Measurements from ENCODE around the gene VRK1. TPM values are rescaled to one million over a fixed set of nuclear protein-coding genes. Genes with fewer than 3 reads are reported as not detected.

VRK1 gene
- total and polyA plus RNA-seq, 5 donors from 2014 or later = 30.1 to 53.1 (median 42.1) TPM

GRCh38 chr14:96792003-96792402 is 5.2 kb upstream of the VRK1 start:
- no peaks in the 10 kb centered on the region for H3K9me3 Mint-ChIP-seq
- H3K27ac ChIP-seq (ENCODE audit: insufficient read depth, low read length, poor library complexity, severe bottlenecking) = no peak overlapping the region
- H3K27ac Mint-ChIP-seq = no peak overlapping the region
- H3K27me3 Mint-ChIP-seq = peaks cover 10% of the 10 kb centered on the region
- no peaks in the 10 kb centered on the region for H3K36me3 Mint-ChIP-seq
- no peak overlapping the region for H3K4me3 ChIP-seq (ENCODE audit: low read depth, low read length)
- H3K4me1 Mint-ChIP-seq = peaks cover 3 to 4% (median 3%) of the 10 kb centered on the region in 4 donors
- ATAC-seq (ENCODE audit: low read depth in 2 of 2) (no peak), DNase-seq (no peak)
- no peaks in the 10 kb centered on the region for H3K36me3 ChIP-seq (ENCODE audit: control insufficient read depth, insufficient read depth, low read length)
- H3K27me3 ChIP-seq (ENCODE audit: control insufficient read depth, insufficient read depth, low read length) = peaks cover 3% of the 10 kb centered on the region
- H3K9me3 ChIP-seq (ENCODE audit: control insufficient read depth in 2 of 2, low read length in 2 of 2) = no peaks in the 10 kb centered on the region
- H3K4me1 ChIP-seq (ENCODE audit: control insufficient read depth, insufficient read depth, low read length, poor library complexity, severe bottlenecking) = peaks cover 3% of the 10 kb centered on the region
- H3K4me3 Mint-ChIP-seq = no peak overlapping the region

- DNase-seq (no peak), ATAC-seq (ENCODE audit: low read depth in 2 of 2) (no peak)
- no peak overlapping the region for H3K4me3 Mint-ChIP-seq
- no peak overlapping the region for H3K4me3 ChIP-seq (ENCODE audit: low read depth, low read length)
- peaks cover 5% of the 10 kb centered on the region for H3K4me1 ChIP-seq (ENCODE audit: control insufficient read depth, insufficient read depth, low read length, poor library complexity, severe bottlenecking)
- H3K27ac Mint-ChIP-seq = no peak overlapping the region
- no peaks in the 10 kb centered on the region for H3K9me3 ChIP-seq (ENCODE audit: control insufficient read depth in 2 of 2, low read length in 2 of 2)
- H3K9me3 Mint-ChIP-seq = no peaks in the 10 kb centered on the region
- H3K36me3 Mint-ChIP-seq = no peaks in the 10 kb centered on the region
- H3K36me3 ChIP-seq (ENCODE audit: control insufficient read depth, insufficient read depth, low read length) = no peaks in the 10 kb centered on the region
- H3K27me3 ChIP-seq (ENCODE audit: control insufficient read depth, insufficient read depth, low read length) = peaks cover 3% of the 10 kb centered on the region
- H3K4me1 Mint-ChIP-seq = peaks cover 3 to 6% (median 4%) of the 10 kb centered on the region in 4 donors
- no peak overlapping the region for H3K27ac ChIP-seq (ENCODE audit: insufficient read depth, low read length, poor library complexity, severe bottlenecking)
- peaks cover 10% of the 10 kb centered on the region for H3K27me3 Mint-ChIP-seq
Observed at GRCh38 chr14:96792591-96792990, 4.6 kb upstream of the VRK1 start.

GRCh38 chr14:96793547-96793946 is 3.6 kb upstream of the VRK1 start:
- ATAC-seq (ENCODE audit: low read depth in 2 of 2) (no peak), DNase-seq (no peak)
- no peaks in the 10 kb centered on the region for H3K9me3 ChIP-seq (ENCODE audit: control insufficient read depth in 2 of 2, low read length in 2 of 2)
- H3K27me3 ChIP-seq (ENCODE audit: control insufficient read depth, insufficient read depth, low read length) = no peaks in the 10 kb centered on the region
- H3K4me1 Mint-ChIP-seq = peaks cover 5 to 14% (median 12%) of the 10 kb centered on the region in 4 donors
- H3K4me3 ChIP-seq (ENCODE audit: low read depth, low read length) = no peak overlapping the region
- no peaks in the 10 kb centered on the region for H3K36me3 Mint-ChIP-seq
- H3K27ac ChIP-seq (ENCODE audit: insufficient read depth, low read length, poor library complexity, severe bottlenecking) = no peak overlapping the region
- H3K27me3 Mint-ChIP-seq = peaks cover 10% of the 10 kb centered on the region
- no peak overlapping the region for H3K4me3 Mint-ChIP-seq
- H3K9me3 Mint-ChIP-seq = no peaks in the 10 kb centered on the region
- H3K36me3 ChIP-seq (ENCODE audit: control insufficient read depth, insufficient read depth, low read length) = no peaks in the 10 kb centered on the region
- no peak overlapping the region for H3K27ac Mint-ChIP-seq
- H3K4me1 ChIP-seq (ENCODE audit: control insufficient read depth, insufficient read depth, low read length, poor library complexity, severe bottlenecking) = peaks cover 12% of the 10 kb centered on the region

DNA sequence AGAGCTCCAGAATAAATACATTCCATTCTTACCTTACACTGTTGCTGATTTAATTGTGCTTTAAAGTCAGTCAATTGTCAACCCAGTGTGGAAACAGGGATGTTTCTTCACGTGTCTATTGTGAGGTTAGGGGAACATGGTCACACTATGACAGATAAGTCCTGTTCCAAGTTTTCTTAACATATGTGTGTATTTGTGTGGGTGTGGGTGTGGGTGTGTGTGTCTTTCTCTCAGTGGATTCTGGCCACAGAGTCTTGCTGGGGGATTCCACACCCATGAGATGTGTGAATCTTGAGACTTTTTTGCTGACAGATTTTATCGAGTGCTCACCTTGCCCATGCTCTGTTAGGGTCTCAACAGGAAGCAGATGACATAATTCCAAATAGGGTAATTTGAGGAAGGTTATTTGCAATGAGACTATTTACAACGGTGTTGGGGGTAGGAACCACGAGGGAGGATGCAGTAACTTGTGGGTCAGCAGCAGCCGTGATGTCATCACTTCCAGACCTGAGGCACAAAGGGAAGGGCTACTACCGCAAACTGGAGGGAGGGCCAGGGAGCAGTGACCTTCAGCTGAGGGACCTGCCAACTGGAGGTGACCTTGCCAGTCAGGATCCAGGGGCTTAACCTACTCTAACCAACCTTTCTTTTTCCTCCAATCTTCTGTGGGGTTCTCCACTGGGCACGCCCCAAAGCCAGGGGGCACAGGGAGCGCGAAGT is 1.9 kb upstream of the VRK1 start:
- DNase-seq (no peak), ATAC-seq (ENCODE audit: low read depth in 2 of 2) (no peak)
- Mint-ChIP-seq H3K4me1 (peaks cover 15 to 25% (median 21%) of the 10 kb centered on the region in 4 donors), H3K36me3 (no peaks in the 10 kb centered on the region), H3K27me3 (peaks cover 4% of the 10 kb centered on the region), H3K27ac (peak overlapping the region in 1 of 3 donors; percentile 23), H3K9me3 (no peaks in the 10 kb centered on the region), H3K4me3 (peak overlapping the region in 3 of 4 donors; percentile 13 to 92 (median 39))
- H3K4me3 ChIP-seq (ENCODE audit: low read depth, low read length) = no peak overlapping the region
- H3K4me1 ChIP-seq (ENCODE audit: control insufficient read depth, insufficient read depth, low read length, poor library complexity, severe bottlenecking) = peaks cover 15% of the 10 kb centered on the region
- no peaks in the 10 kb centered on the region for H3K27me3 ChIP-seq (ENCODE audit: control insufficient read depth, insufficient read depth, low read length)
- no peak overlapping the region for H3K27ac ChIP-seq (ENCODE audit: insufficient read depth, low read length, poor library complexity, severe bottlenecking)
- H3K36me3 ChIP-seq (ENCODE audit: control insufficient read depth, insufficient read depth, low read length) = no peaks in the 10 kb centered on the region
- no peaks in the 10 kb centered on the region for H3K9me3 ChIP-seq (ENCODE audit: control insufficient read depth in 2 of 2, low read length in 2 of 2)

GRCh38 chr14:96797582-96798349 is 584 bp downstream of the VRK1 start:
- peaks cover 4% of the 10 kb centered on the region for H3K27me3 Mint-ChIP-seq

DNA sequence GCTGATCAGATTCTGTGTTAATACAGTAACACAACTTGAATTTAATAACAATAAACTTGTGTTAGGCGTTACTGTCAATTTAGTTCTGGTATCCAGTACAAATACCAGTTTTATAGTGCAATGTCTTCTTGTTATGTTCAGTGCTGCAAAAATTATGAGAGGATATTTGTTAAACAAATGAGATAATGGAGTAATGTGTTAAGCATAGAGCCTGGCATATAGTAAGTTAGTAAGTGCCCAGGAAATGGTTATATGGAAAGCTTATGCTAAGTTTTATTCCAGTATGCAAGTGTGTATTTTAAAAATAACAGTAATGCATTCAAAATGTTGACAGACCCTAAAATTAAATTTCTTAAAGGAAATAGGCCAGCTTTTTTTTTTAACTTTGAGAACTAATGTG is 1.8 kb downstream of the VRK1 start:
- Mint-ChIP-seq H3K9me3 (no peaks in the 10 kb centered on the region), H3K4me3 (peak overlapping the region; percentile 89 to 95 (median 92)), H3K27me3 (no peaks in the 10 kb centered on the region), H3K27ac (no peak overlapping the region), H3K36me3 (no peaks in the 10 kb centered on the region), H3K4me1 (peaks cover 28 to 44% (median 34%) of the 10 kb centered on the region in 4 donors)
- Histone ChIP-seq H3K27ac (ENCODE audit: insufficient read depth, low read length, poor library complexity, severe bottlenecking) (no peak overlapping the region), H3K4me1 (ENCODE audit: control insufficient read depth, insufficient read depth, low read length, poor library complexity, severe bottlenecking) (peaks cover 15% of the 10 kb centered on the region), H3K27me3 (ENCODE audit: control insufficient read depth, insufficient read depth, low read length) (no peaks in the 10 kb centered on the region), H3K9me3 (ENCODE audit: control insufficient read depth in 2 of 2, low read length in 2 of 2) (no peaks in the 10 kb centered on the region), H3K4me3 (ENCODE audit: low read depth, low read length) (peak overlapping the region; percentile 84), H3K36me3 (ENCODE audit: control insufficient read depth, insufficient read depth, low read length) (no peaks in the 10 kb centered on the region)
- DNase-seq (no peak), ATAC-seq (ENCODE audit: low read depth in 2 of 2) (no peak)

More at GRCh38 chr14:96797582-96798349, 584 bp downstream of the VRK1 start:
- peak overlapping the region; percentile 89 to 95 (median 92) for H3K4me3 Mint-ChIP-seq
- ATAC-seq (ENCODE audit: low read depth in 2 of 2) = peak; percentile 15 to 24
- peak overlapping the region; percentile 84 for H3K4me3 ChIP-seq (ENCODE audit: low read depth, low read length)
- no peaks in the 10 kb centered on the region for H3K9me3 Mint-ChIP-seq
- H3K27ac Mint-ChIP-seq = peak overlapping the region; percentile 86 to 93 (median 89)
- no peaks in the 10 kb centered on the region for H3K36me3 ChIP-seq (ENCODE audit: control insufficient read depth, insufficient read depth, low read length)
- DNase-seq = peak; percentile 17 to 85 (median 55)
- H3K9me3 ChIP-seq (ENCODE audit: control insufficient read depth in 2 of 2, low read length in 2 of 2) = no peaks in the 10 kb centered on the region
- no peaks in the 10 kb centered on the region for H3K27me3 ChIP-seq (ENCODE audit: control insufficient read depth, insufficient read depth, low read length)
- peaks cover 15% of the 10 kb centered on the region for H3K4me1 ChIP-seq (ENCODE audit: control insufficient read depth, insufficient read depth, low read length, poor library complexity, severe bottlenecking)
- H3K4me1 Mint-ChIP-seq = peaks cover 16 to 33% (median 29%) of the 10 kb centered on the region in 4 donors
- no peaks in the 10 kb centered on the region for H3K36me3 Mint-ChIP-seq
- peak overlapping the region; percentile 77 for H3K27ac ChIP-seq (ENCODE audit: insufficient read depth, low read length, poor library complexity, severe bottlenecking)

GRCh38 chr14:96799489-96800054 is 2.4 kb downstream of the VRK1 start:
- Histone ChIP-seq H3K36me3 (ENCODE audit: control insufficient read depth, insufficient read depth, low read length) (no peaks in the 10 kb centered on the region), H3K9me3 (ENCODE audit: control insufficient read depth in 2 of 2, low read length in 2 of 2) (no peaks in the 10 kb centered on the region), H3K4me1 (ENCODE audit: control insufficient read depth, insufficient read depth, low read length, poor library complexity, severe bottlenecking) (peaks cover 15% of the 10 kb centered on the region), H3K27ac (ENCODE audit: insufficient read depth, low read length, poor library complexity, severe bottlenecking) (no peak overlapping the region), H3K27me3 (ENCODE audit: control insufficient read depth, insufficient read depth, low read length) (no peaks in the 10 kb centered on the region), H3K4me3 (ENCODE audit: low read depth, low read length) (no peak overlapping the region)
- no peaks in the 10 kb centered on the region for H3K36me3 Mint-ChIP-seq
- no peak for ATAC-seq (ENCODE audit: low read depth in 2 of 2)
- H3K4me1 Mint-ChIP-seq = peaks cover 32 to 50% (median 40%) of the 10 kb centered on the region in 4 donors
- H3K9me3 Mint-ChIP-seq = no peaks in the 10 kb centered on the region
- H3K27me3 Mint-ChIP-seq = no peaks in the 10 kb centered on the region
- H3K4me3 Mint-ChIP-seq = peak overlapping the region; percentile 1 to 66 (median 44)
- no peak overlapping the region for H3K27ac Mint-ChIP-seq
- DNase-seq = no peak
